Breast epithelium (tissue), 3 donors: ENCODE data around the gene PELI2.

Experiments
- POLR2A ChIP-seq: fragments of 450-650 bp; IDR thresholded peaks from one replicate; pipeline ENCODE4 v1.6.1; 2016; ENCODE audit warnings: antibody characterized with exemption, mild to moderate bottlenecking, moderate library complexity
- TF ChIP-seq, protein P1 (sequence below), 3 donors: fragments of 450-650 bp; IDR thresholded peaks; one replicate each; pipeline ENCODE4 v1.5.1; 2016 to 2017; ENCODE audit warnings: antibody characterized with exemption in 3 of 3, mild to moderate bottlenecking in 3 of 3, moderate library complexity in 3 of 3

- TF ChIP-seq, protein P1, sequence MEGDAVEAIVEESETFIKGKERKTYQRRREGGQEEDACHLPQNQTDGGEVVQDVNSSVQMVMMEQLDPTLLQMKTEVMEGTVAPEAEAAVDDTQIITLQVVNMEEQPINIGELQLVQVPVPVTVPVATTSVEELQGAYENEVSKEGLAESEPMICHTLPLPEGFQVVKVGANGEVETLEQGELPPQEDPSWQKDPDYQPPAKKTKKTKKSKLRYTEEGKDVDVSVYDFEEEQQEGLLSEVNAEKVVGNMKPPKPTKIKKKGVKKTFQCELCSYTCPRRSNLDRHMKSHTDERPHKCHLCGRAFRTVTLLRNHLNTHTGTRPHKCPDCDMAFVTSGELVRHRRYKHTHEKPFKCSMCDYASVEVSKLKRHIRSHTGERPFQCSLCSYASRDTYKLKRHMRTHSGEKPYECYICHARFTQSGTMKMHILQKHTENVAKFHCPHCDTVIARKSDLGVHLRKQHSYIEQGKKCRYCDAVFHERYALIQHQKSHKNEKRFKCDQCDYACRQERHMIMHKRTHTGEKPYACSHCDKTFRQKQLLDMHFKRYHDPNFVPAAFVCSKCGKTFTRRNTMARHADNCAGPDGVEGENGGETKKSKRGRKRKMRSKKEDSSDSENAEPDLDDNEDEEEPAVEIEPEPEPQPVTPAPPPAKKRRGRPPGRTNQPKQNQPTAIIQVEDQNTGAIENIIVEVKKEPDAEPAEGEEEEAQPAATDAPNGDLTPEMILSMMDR (IDR thresholded peaks at IDR 0.05): no peak
- TF ChIP-seq POLR2A: no peak
Observed at GRCh38 chr14:56309198-56309597, 191.0 kb downstream of the PELI2 start.
